ENCODE measurements around the gene NLGN4X. TPM values are rescaled to one million over a fixed set of nuclear protein-coding genes. Genes with fewer than 3 reads are reported as not detected.

The NLGN4X gene
- polyA plus RNA-seq, 3 donors, result not detected

GRCh38 chrX:6131287-6131686 is 97.4 kb downstream of the NLGN4X start:
- H3K4me1 Mint-ChIP-seq, result no peaks in the 10 kb centered on the region

DNA sequence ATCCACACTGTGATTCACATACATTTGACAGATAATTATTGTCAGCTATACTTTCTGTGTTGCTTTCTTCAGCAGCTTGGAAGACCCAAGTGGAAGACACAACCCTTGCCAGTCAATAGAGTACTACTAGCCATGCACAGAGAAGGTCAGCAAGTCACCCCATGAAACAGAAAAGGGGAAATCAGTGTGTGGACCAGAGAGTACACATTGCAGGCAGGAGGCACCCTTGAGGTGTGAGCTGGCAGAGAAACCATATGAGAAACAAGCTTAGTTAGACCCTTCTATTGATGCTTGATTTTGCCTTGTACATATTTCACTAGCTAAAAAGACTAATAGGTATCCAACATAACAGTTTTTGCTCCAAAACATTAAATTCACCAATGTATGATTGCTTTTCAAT is 99.5 kb downstream of the NLGN4X start:
- Histone ChIP-seq H4K20me1 (ENCODE audit: insufficient read depth, low read length) (no peaks in the 10 kb centered on the region), H3K4me3 (replicated peaks in 1 of 3; ENCODE audit: low read depth in 2 of 3, low read length in 3 of 3) (no peak overlapping the region), H3K4me2 (replicated peaks; ENCODE audit: extremely low read depth, low read length, poor library complexity, severe bottlenecking) (no peak overlapping the region), H3K27ac (ENCODE audit: low read depth in 1 of 2, low read length in 2 of 2) (no peak overlapping the region), H2AFZ (ENCODE audit: insufficient read depth, low read depth, low read length, poor library complexity, severe bottlenecking) (no peak overlapping the region), H3K4me1 (ENCODE audit: control insufficient read depth in 1 of 2, insufficient read depth in 2 of 2, low read length in 2 of 2) (no peaks in the 10 kb centered on the region), H3K36me3 (replicated peaks in 1 of 2; ENCODE audit: control insufficient read depth in 1 of 2, insufficient read depth in 2 of 2, low read length in 2 of 2) (no peaks in the 10 kb centered on the region), H3K27me3 (ENCODE audit: control insufficient read depth in 2 of 2, insufficient read depth in 2 of 2, low read length in 2 of 2) (no peaks in the 10 kb centered on the region), H3K79me2 (ENCODE audit: insufficient read depth, low read length) (no peaks in the 10 kb centered on the region), H3K9me3 (replicated peaks in 1 of 2; ENCODE audit: control insufficient read depth in 1 of 2, insufficient read depth in 1 of 2, low read length in 2 of 2) (no peaks in the 10 kb centered on the region), H3K9ac (ENCODE audit: insufficient read depth, low read length, poor library complexity, severe bottlenecking) (no peak overlapping the region)
- Mint-ChIP-seq H3K27me3 (ENCODE audit: low read depth in 3 of 3) (no peaks in the 10 kb centered on the region), H3K9me3 (peaks cover 0 to under 1% (median 0%) of the 10 kb centered on the region in 7 donors), H3K4me1 (no peaks in the 10 kb centered on the region), H3K4me3 (no peak overlapping the region), H3K36me3 (no peaks in the 10 kb centered on the region), H3K27ac (no peak overlapping the region)
- intact Hi-C loops (cut with micrococcal nuclease), result no loop called here
- TF ChIP-seq, protein P1, sequence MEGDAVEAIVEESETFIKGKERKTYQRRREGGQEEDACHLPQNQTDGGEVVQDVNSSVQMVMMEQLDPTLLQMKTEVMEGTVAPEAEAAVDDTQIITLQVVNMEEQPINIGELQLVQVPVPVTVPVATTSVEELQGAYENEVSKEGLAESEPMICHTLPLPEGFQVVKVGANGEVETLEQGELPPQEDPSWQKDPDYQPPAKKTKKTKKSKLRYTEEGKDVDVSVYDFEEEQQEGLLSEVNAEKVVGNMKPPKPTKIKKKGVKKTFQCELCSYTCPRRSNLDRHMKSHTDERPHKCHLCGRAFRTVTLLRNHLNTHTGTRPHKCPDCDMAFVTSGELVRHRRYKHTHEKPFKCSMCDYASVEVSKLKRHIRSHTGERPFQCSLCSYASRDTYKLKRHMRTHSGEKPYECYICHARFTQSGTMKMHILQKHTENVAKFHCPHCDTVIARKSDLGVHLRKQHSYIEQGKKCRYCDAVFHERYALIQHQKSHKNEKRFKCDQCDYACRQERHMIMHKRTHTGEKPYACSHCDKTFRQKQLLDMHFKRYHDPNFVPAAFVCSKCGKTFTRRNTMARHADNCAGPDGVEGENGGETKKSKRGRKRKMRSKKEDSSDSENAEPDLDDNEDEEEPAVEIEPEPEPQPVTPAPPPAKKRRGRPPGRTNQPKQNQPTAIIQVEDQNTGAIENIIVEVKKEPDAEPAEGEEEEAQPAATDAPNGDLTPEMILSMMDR (IDR thresholded peaks at IDR 0.05), result no peak
- no peak for DNase-seq

More at GRCh38 chrX:6131287-6131686, 97.4 kb downstream of the NLGN4X start:
- H3K4me3 ChIP-seq (replicated peaks in 1 of 3; ENCODE audit: low read depth in 2 of 3, low read length in 3 of 3), result no peak overlapping the region
- H3K9me3 ChIP-seq (replicated peaks in 1 of 2; ENCODE audit: control insufficient read depth in 1 of 2, insufficient read depth in 1 of 2, low read length in 2 of 2), result no peaks in the 10 kb centered on the region
- no peaks in the 10 kb centered on the region for H3K36me3 ChIP-seq (replicated peaks in 1 of 2; ENCODE audit: control insufficient read depth in 1 of 2, insufficient read depth in 2 of 2, low read length in 2 of 2)
- Mint-ChIP-seq H3K9me3 (peaks cover 0 to 2% (median 0%) of the 10 kb centered on the region in 7 donors), H3K4me3 (no peak overlapping the region), H3K27me3 (ENCODE audit: low read depth in 3 of 3) (no peaks in the 10 kb centered on the region), H3K36me3 (no peaks in the 10 kb centered on the region), H3K27ac (no peak overlapping the region)
- no peak overlapping the region for H3K4me2 ChIP-seq (replicated peaks; ENCODE audit: extremely low read depth, low read length, poor library complexity, severe bottlenecking)
- H3K4me1 ChIP-seq (ENCODE audit: control insufficient read depth in 1 of 2, insufficient read depth in 2 of 2, low read length in 2 of 2), result no peaks in the 10 kb centered on the region
- no peak overlapping the region for H3K27ac ChIP-seq (ENCODE audit: low read depth in 1 of 2, low read length in 2 of 2)
- intact Hi-C loops (cut with micrococcal nuclease), result no loop called here
- no peaks in the 10 kb centered on the region for H4K20me1 ChIP-seq (ENCODE audit: insufficient read depth, low read length)
- no peaks in the 10 kb centered on the region for H3K27me3 ChIP-seq (ENCODE audit: control insufficient read depth in 2 of 2, insufficient read depth in 2 of 2, low read length in 2 of 2)
- no peak overlapping the region for H2AFZ ChIP-seq (ENCODE audit: insufficient read depth, low read depth, low read length, poor library complexity, severe bottlenecking)
- no peak for DNase-seq
- H3K9ac ChIP-seq (ENCODE audit: insufficient read depth, low read length, poor library complexity, severe bottlenecking), result no peak overlapping the region
- TF ChIP-seq, protein P1 (IDR thresholded peaks at IDR 0.05), result no peak
- H3K79me2 ChIP-seq (ENCODE audit: insufficient read depth, low read length), result no peaks in the 10 kb centered on the region

Measured in CD14-positive monocyte (primary cell).